HG03095 (cell line): Measurements from ENCODE around the gene SPG7.

Experiments used
- ATAC-seq: cut with Tn5 transposase; IDR thresholded peaks from one replicate; pipeline ENCODE4 v1.9.1; 2021; ENCODE audit warnings: moderate library complexity; ENCODE audit not compliant: unreplicated experiment

SPG7 gene

DNA sequence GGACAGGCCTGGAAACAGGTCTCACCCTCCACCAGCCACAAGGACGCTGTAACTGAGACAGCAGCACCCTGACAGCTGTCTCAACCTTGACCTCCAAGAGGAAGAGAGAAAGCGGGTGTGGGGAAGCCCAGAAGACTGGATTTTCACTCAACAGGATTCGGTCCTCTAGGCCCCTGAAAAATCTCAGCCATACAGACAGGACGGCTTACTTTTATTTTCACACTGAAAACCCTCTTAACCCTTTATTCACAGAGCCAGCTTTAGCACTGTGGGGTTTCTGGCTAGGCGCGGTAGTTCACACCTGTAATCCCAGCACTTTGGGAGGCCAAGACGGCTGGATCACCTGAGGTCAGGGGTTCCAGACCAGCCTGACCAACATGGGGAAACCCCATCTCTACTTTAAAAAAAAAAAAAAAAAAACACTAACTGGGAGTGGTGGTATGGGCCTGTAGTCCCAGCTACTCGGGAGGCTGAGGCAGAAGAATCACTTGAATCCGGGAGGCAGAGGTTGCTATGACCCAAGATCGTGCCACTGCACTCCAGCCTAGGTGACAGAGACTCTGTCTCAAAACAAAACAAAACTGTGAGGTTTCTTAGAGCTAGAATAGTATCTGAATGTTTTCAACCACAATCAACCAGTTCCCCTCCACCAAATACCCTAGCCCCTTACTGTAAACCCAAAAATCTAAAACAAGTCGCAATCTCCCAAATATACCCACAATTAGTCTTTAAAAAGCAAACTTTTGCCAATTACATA, 23.1 kb upstream of the SPG7 start:
- peak; percentile 35 for ATAC-seq

DNA sequence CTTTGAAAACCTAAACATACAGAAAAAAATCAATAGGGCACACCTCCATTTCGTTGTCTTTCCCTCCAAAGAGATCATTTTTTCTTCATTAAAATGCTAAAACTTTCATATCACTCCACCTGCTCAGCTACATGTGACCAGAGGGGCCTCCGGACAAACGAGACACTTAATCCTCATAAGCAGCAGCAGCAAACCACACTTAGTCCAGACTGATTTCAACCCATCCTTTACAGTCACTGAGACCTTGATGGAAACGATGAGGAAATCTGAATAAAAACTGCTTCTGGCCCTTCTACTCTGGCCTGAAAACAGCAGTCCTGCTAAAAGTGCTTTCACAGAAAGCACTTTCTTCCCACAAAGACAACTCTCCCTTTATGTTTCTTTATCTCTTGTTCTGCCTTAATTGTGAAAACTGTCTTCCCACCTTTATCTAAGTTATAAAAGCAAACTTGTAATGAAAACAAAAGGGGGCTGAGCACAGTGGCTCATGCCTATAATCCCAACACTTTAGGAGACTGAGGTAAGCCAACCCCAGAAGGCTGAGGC, 22.4 kb upstream of the SPG7 start:
- no peak for ATAC-seq

DNA sequence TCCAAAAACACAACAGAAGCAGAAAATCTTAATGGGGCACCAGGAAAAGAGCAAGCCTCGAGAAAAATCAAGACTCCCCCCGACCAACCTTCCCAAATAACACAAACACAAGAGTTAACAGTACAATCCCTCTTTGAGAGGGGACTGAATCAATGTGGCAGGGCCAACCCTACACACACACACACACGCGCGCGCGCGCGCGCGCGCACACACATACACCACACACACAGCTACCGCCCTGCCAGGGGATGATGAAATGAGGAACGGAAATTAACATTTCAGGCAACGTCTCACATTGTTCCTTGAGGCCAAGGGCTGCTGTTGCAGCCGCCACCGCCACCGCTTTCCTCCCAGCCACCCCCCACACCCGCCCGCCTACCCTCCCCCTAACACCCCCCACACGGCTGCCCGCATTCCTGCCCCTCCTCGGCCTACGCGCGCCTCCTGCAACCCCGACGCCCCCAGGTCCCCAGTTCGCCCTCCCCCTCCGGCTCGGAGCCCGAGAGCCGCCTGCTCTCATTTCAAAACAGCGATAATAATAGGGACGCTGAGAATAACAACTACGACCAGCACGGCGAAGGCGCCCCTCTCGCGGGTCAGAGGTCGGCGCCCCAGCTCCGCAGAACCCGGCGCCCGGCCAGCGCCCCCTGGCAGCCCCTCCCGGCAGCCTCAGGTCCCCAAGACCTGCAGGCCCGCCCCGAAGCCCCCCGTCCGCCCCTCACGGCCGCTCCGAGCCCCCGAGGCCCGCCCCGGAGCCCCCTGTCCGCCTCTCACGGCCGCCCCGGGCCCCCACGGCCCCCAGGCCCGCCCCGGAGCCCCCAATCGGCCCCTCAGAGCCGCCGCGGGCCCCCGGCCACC, 18.9 kb upstream of the SPG7 start:
- no peak for ATAC-seq

DNA sequence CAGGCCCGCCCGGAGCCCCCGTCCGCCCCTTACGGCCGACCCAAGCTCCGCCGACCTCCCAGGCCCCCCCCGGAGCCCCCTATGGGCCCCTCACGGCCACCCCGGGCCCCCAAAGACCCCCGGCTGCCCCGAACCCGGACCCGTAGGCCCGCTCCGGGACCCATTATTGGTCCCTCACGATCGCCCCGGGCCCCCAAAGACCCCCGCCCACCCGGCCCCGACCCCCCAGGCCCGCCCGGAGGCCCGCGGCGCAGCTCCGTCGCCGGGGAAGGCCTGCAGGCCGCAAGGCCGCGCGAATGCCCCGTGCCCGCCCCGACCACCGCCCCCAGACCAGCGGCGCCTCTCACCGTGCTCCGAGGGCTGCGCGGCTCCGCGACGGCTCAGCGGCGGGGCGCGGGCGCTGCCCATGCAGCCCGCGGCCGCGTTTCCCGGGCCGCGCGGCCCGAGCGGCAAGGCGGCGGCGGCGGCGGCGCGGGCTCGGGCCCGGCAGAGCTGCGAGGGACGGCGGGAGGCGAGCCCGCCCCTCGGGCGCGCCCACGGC, 18.2 kb upstream of the SPG7 start:
- no peak for ATAC-seq

DNA sequence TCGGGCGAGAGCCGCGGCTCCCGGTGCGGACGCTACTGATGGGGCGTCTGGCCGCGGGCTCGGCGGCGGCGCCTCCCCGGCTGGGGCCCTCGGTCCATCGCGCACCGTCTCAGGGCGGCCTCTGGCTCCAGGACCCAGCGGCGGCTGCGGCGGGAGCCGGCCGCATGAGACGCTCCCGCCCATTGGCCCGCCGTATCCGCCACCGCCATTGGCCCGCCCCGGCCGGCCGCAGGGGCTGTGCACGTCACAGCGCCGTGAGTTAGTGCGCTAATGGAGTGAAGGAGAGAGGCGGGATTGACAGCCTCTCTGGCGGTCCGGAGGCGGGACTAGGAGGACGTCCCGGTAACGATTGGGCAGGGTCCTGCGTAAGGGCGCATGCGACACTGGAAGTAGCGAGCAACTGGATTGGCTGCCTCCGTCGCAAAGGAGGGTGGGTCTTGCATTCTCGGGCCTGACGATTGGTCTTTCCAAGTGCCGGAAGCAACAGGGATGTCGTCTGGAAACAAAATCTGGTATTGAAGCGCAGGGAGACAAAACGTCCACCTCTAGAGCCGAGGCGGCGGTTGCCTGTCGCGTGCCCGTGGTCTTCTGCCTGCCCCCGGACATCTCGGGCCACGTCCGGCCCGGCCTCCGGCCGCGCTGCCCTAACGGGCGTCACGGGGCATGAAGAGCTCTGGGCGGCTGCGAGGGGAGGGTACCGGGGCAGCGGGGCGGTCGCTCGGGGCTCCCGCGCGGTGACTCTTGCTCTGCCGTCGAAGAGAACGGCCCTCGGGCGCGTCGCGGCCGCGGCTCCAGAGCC, 17.6 kb upstream of the SPG7 start, which contains the start of gene ANKRD11:
Gene ANKRD11, minus strand, starts transcription at position 123 of the 799 bp plus-strand sequence. CDS start 173,542 bp downstream, outside the sequence.
- peak; percentile 80 for ATAC-seq

DNA sequence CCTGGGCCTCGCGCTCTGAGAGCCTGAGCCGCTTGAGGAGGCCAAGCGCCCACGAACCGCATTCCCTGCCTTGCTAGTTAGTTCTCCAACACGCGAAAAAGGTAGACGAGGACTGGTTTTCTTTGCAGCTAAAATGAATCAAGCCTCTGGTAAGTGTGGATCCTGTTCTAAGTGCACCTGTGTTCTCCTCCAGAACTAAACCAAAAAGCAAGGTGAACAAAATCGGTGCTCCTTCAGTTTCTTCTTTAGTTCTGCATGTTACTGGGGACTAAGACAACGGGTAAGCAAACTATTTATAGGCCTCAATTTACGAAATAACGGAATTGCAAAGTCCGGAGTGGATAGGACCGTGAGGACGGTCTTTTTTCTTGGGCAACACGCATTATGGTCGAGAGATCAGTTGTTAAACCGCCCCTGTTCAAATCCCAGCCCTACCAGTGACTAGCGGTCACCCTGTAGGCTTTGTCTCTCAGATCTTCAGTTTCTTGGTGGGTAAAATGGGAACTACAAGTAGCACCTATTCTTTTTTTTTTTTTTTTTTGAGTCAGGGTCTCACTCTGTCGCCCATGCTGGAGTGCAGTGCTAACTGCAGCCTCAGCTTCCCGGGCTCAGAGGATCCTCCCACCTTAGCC, 16.8 kb upstream of the SPG7 start:
- ATAC-seq = no peak

DNA sequence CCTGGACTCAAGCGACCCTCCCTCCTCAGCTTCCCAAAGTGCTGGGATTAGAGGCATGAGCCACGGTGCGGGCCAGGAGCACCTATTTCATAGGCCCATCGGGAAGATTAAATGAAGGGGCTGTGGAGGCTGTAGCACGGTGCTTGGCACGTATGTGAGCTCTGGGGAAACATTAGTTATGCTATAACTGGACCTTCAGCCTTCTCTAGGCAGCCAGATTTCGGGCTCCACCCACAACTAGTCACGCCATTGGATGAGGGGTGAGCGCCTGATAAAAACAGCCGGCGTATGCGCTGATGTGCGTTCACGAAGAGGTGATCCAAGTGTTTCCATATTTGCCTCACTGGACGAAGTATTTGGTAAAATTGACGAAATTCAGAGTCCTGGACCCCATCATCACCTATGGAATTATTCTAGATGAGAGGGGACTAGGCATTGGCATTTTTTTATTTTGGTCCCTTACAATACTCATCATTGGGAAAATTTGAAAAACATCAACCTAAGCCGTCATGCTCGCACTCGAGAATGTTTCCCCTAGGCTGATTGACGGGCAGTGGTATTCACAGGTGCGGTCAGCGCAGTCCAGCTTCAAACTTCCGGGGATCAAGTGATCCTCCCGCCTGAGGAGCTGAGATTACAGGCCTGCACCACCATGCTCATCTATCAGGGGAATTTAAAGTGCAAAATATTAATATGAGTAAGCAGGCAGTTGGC, 16.1 kb upstream of the SPG7 start:
- no peak for ATAC-seq

DNA sequence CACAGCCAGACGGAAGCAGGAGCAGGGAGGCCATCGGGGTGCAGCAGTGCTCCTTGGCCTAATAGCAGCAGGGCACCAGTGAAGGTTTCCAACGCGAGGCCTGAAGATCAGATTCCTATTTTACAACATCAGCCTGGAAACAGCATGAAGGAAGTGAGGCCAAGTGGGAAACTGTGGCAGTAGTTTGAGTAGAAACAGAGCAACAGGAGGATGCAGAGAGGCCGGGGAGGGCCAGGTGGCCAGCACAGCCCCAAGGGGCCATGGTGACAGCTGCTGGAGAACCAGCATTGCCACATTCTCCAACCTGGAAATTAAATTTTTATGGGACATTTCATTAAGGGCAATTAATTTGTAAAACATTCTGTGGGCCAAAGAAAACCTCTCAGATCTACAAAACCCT, 14.4 kb upstream of the SPG7 start:
- no peak for ATAC-seq

DNA sequence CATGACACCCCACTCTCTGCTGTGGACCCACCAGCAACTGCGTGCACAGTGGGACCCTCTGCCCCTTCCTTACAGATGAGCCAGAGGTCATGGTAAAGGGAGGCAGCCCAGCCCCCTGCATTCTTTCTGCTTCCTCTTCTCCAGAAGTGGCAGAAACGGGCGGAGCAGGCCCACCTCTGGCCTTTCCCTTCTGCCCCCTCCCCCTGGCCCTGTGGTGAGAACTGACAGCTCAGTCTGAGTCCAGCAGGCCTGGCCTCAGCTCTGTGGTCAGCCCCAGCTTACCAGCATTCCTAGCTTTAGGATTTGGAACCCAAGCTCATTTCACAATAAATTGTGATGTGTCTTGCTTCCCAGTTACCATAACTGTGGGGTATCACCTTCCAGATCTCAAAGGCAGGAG, 13.1 kb upstream of the SPG7 start:
- ATAC-seq = no peak

DNA sequence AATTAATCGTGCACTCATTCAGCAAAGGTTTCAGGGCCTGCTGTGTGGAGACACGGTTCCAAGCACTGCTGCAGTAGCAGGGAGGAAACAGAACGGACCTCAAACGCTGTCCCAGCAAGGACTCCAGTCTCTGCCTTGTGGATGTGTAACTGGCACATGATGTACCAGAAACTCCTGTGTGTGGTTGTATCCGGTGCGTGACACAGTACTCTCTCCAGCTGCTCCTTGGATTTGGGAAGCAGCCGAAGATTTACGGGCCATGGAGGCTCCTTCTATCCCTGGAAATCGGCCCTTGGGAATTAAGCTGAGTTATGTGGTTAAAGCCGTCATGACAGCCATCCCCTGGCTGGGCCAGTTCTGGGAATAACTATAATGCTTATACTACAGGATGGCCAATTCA, 9.4 kb upstream of the SPG7 start:
- no peak for ATAC-seq

DNA sequence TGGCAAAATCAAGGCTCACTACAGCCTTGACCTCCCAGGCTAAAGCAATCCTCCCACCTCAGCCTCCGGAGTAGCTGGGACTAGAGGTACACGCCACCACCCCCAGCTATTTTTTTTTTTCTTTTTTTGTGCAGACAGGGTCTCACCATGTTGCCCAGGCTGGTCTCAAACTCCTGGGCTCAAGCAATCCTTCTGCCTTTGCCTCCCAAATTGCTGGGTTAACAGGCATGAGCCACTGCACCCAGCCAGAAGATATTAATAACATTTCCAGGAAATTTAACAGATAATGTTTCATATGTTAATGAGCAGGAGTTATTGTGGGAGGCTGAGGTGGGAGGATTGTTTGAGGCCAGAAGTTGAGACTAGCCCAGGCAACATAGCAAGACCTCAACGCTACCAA, 8.4 kb upstream of the SPG7 start:
- ATAC-seq = no peak

DNA sequence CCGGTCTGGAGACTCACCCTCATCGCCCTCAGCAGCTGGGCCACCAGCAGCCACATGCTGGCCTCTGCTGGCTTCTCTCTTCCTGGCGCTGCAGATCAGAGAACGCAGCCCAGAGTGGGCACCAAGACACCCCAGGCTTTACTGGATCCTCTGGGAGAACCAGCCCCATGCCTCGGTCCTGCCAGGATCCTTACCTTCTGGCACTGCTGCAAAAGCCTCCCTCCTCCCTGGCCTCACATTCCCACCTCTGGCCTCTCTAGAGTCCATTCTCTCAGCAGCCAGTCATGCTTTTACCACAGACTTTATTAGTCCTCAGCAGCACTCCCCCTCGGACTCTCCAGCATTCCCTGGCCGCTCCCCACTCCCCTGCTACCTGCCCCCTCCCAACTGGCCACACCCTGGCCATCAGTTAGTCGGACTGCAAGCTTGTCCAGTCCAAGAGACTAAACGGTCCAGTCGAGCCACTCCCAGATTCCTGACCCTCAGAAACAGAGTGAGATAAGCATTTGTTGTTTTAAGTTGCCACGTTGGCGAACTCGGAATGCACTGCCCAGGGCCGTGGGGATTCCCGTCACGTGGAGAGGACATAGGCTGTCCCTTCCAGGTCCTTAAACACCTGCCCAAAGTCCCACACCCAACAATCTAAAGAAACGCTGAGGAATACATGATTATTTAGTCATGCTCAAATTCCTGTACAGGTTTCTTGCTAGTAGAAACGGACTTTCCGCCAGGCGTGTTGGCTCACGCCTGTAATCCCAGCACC, 5.9 kb upstream of the SPG7 start:
- no peak for ATAC-seq

DNA sequence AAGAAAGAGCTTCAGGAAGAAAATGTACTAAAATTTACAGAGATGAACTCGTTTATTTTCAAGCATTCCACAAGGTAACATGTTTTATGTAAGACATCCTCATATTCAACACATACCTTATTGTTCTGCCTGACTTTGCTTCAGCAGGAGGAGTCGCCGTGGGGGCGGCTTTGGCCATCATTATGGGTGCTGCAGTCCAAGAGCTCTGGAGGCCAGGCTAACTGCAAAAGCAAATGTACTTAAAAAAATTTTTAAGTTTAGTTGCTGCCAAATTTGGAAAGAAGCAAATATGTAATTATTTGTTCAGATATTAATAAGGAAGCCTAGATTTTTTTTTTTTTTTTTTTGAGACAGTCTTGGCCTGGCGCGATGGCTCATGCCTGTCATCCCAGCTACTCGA, 4.1 kb upstream of the SPG7 start:
- ATAC-seq = no peak

DNA sequence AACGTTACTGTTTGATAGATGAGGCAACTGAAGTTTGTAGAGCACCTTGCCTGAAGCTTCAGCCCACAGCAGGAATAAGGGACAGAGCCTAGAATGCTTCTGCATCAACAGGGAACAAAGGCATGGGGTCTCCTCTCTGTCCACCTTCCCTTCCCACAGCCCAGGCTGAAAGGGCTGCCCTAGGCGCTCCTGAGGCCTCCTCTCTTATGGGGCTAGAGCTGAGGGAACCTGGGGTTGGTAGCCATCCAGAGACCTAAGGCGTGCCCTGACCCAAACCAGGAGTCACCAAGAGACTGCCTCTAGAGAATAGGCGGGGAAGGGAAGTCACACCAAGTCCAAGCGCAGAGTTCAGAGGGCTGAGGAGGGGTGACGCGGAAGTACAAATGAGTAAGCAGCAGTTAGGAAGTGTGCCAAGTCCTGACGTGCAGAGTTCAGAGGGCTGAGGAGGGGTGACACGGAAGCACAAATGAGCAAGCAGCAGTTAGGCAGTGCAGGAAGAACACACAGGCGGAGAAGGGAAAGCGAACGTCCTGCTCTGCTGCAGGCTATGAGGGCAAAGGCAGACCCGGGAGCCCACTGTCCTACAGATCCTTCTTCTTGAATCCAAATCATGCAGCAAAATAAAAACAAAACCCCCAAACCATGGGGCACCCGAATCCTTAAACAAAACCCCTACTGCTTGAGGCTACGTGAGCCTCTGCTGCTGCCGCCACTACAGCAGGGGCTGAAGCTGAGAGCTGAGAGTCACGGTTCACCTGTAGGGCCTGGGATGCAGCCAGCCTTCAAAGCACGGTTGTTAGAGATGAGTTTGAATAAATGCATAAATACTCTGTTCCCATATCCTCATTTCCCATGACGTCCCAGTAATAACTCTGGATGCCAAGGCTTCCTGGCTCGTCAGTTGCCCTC, 2.7 kb upstream of the SPG7 start:
- ATAC-seq = peak; percentile 53

DNA sequence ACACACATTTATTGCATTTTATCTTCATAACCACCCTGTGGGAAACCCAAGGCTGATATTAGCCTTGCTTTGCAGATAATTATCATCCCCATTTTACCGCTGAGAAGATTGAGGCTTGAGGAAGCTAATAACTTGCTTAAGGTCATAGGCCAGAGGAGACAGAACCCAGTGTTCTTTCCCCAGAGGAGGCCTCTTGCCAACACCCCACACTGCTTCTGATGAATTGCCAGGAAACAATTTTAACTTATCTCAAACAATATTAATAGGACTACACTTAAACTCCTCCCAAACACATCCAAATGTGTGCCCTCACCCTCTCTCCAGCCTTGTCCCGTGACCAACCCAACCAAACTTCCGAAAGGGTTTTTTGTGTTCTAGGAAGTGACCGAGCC, 2.1 kb upstream of the SPG7 start:
- ATAC-seq = no peak

DNA sequence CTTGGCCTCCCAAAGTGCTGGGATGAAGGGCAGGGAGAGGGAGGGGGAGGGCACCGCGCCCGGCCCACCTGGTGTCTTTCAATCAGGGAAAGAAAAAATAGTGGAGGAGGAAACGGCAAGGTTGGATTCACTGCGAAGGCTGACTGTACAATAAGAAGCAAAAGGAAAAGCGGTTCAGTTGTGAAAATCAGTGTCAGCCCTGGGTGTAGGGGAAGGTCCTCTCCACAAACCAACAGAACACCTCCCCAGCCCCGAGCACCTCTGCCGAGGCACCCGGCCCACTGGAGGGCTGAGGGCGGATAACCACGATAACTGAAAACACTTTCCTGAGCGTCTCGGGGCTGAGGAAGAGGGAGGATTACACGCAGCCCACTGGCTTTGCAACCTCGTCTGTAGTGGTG, 1.4 kb upstream of the SPG7 start:
- ATAC-seq = no peak

DNA sequence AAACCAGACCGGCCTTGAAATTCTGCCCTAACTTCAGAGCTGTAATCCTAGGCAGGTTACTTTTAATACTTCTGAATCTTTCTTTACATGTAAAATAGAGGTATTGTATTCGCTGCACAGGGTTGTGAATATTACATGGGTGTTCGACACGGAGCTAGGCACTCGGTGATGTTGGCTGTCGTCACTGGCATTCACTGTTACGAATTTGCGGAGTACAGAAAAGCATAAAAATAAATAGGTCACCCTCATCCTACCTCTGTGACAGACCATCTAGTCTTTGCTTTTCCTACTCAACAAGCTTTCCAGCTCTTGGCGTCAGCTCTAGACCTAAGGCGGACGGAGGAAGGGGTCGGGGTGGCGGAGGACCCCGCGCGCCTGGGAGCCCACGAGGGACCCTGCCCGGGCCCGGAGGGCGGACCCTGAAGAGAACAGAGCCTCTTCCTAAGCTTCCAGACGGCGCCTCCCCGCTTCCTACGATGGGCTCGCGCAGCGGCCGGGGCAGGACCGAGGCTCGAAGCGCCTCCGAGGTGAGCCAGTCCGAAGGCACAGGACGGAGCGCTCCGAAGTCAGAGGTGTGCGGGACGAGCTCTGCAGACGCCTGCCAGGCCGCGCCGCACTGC, 879 bp upstream of the SPG7 start:
- ATAC-seq = no peak

DNA sequence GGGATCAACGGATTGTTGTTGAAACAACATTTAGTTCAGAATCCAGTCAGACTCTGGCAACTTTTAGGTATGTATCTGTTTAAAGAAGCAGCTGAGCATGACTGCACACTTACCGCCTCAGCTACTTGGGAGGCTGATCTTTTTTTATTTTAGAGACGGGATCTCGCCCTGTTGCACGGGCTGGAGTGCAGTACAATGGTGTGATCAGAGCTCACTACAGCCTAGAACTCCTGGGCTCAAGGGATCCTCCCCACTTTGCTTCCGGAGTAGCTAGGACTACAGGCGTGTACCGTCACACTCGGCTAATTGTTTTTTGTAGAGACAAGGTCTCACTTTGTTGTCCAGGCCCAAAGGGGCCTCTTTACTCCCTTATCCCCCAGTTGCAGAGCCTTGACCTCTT, 2.3 kb downstream of the SPG7 start:
- no peak for ATAC-seq
